Hematopoietic multipotent progenitor cell treated with erythropoietin and hydrocortisone succinate and interleukin-3 and kit ligand, for 6 days (in vitro differentiated cells): ENCODE measurements around the gene DOK5.
"Not testable (repeated sequence)": the region's sequence is repeated elsewhere in the genome, so short reads cannot be mapped to it uniquely, and the experiment has no call there.

Experiments
- DNase-seq: peaks from one replicate; pipeline ENCODE4 v3.0.0-alpha.2; 2015

The DOK5 gene

GRCh38 chr20:54475334-54476168 is at the start of gene DOK5:
TSS of gene DOK5 (plus strand) at chr20:54475593. CDS start at chr20:54475947, 354 bp downstream.
- no peak for DNase-seq

DNA sequence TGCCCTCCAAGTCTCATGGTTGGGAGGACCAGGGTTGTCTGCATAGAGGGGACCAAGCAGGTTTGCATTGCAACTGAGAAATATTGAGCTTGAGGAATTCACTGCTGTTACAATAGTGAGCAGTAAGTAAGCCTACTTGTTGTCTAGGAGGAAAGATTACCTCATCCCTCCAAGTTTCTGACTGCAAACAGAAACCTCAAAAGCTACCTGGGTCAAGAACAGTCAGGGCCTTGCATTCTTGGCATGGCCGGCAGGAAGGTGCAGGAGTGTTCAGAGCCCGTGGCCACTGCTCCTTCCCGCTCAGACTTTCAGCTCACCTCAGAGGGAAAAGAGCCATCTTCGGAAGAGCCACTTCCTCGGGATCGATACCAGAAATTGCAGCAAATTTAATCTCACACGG is 46.0 kb upstream of the DOK5 start:
- no peak for DNase-seq

DNA sequence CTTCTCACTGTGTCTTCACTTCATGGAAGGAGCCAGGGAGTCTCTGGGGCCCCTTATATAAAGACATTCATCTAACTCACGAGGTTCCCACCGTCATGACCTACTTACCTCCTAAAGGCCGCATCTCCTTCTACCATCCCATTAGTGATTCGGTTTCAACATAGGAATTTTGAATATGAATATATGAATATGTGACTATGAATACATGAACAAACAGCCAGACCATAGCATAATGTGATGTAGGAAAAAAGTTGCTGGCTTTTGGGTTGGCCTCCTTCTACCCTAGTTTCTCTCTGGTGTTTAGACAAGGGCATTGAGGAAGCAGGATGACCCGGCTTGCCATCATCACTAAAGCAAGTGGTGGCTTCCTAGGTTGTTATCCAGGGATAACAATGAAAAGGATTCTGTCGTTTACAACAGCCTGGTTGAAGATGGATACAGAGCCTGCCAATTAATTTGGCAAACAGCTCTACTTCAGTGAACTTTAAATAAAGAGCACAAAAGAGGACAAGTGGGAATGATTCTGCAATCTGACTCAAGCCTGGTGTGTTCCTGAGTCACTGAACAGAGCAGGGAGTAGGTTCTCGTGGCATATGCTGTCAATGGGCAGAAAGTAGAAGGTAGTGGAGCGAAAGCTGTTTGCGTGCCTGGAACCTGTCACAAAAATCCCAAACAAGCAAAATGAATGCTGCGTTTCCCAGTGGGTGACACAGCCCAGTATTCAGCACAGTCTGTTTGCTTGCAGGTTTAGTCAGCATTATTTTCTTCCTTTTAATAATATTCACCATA is 44.0 kb upstream of the DOK5 start:
- DNase-seq: no peak

- DNase-seq: no peak
These were observed 42.4 kb upstream of the DOK5 start for GRCh38 chr20:54432966-54433365.

GRCh38 chr20:54433636-54434035 is 41.8 kb upstream of the DOK5 start:
- DNase-seq: no peak

GRCh38 chr20:54434196-54434595 is 41.2 kb upstream of the DOK5 start:
- no peak for DNase-seq

DNA sequence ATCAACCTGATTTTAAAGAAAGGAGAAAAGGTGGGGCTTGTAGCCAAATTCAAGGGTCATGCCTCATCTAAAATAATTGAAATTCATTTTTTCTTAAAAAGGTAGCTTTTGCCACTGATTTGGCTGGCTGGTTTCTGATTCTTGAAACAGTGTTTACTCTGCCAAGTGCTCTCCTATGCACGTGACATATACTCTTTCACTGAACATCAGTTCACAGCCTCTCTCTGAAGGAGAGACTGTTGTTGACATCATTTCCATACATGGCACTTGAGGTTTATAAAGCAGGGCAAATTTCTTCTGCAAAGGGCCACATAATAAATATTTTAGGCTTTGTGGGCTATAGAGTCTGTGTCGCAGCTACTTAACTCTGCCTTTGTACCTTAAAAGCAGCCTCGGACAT is 40.4 kb upstream of the DOK5 start:
- no peak for DNase-seq

DNA sequence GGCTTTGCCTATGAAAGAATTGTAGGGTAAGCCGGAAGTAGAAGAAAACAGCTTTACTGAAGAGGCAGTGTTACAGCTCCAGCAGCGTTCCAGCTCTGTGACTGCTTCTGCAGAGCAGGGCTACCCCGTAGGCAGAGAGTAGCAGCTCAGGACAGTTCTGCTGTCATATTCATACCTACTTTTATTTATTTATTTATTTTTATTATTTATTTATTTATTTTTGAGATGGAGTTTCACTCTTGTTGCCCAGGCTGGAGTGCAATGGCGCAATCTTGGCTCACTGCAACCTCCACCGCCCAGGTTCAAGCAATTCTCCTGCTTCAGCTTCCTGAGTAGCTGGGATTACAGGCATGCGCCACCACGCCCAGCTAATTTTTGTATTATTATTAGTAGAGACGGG is 39.0 kb upstream of the DOK5 start:
- DNase-seq: not testable (repeated sequence)

DNA sequence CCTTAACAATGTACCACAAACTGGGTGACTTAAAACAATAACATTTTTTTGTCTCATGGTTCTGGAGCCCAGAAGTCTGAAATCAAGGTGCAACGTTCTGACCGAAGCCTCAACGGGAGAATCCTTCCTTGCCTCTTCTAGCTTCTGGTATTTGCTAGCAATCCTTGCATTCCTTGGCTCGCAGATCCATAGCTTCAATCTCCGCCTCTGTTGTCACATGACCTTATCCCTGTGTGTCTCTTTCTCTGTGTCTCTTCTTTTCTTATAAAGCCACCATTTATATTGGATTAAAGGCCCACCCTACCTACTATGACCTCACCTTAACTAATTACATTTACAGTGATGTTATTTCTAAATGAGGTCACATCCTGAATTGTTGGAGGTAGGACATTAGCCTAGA is 37.2 kb upstream of the DOK5 start:
- no peak for DNase-seq

DNA sequence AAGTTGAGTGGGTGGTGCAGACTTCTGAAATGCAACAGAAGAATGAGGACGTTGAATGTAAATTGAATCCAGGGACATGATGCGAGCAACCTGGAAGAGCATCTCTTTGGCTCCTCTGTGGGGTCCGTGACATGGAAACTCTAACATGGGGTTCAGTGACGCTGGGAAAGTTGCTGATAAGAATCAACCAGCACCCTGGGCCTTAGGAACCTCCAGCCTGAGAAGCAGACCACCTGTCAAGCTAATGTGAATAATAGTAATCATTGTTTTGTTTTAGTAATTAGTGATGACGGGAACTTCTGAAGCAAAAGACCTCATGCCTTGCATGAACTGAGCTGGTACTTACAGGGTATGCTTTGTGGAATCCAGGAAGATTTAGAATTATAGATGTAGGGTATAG is 25.2 kb upstream of the DOK5 start:
- DNase-seq: no peak

DNA sequence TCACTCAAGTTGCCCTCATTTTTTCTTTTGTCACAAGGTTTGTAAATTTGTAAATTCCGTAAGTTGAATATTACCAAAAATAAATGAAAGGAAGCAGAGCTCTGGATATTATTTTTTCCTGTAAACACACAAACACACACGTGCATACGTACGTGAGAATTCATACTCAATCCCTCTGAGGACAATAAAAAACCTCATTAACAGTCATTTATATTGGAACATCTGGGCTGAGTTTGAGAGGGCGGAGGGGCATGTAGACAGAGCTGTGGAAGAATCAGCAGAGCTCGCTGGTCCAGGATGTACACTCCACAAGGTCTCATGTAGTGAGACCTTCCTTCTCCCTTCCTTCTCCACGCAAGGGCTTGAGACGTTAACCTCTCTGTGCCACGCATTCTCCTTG is 24.2 kb upstream of the DOK5 start:
- DNase-seq: no peak

GRCh38 chr20:54452277-54452676 is 23.1 kb upstream of the DOK5 start:
- DNase-seq: no peak

- no peak for DNase-seq
These were observed 20.4 kb upstream of the DOK5 start for GRCh38 chr20:54454982-54455381.

DNA sequence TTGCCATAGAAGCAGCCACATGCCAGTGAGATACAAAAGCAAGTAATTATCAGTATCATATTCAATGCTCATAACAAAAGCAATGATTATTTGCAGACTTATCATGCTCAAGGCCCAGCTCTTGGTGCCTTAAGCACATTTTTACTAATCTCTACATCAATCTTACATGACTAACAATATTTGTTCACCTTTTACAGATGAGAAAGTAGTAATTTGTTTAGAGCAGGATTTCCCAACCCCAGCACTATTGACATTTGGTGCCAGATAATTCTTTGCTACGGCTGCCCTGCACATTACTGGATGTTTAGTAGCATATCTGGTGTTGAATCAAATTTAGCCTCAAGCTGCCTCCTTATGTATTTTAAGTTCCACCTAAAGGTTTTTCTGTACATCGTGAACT is 19.0 kb upstream of the DOK5 start:
- no peak for DNase-seq

GRCh38 chr20:54456961-54457360 is 18.4 kb upstream of the DOK5 start:
- DNase-seq: no peak

DNA sequence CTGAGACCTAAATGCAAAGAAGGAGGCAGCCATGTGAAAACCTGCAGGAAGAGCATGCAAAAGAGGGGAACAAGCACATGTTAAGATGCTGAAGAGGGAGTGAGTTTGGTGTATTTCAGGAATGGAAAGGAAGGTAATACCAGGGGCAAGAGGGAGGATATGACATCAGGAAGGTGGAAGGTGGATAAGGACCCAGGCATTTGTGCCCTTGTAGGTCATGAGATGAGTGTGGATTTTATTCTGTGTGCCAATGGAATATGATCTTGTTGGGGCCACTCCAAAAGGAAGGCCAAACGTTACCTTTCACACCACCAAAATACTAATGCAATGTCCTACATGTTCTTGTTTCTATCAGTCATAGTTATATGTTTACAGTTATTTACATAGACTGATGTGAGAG is 17.2 kb upstream of the DOK5 start:
- DNase-seq: no peak

DNA sequence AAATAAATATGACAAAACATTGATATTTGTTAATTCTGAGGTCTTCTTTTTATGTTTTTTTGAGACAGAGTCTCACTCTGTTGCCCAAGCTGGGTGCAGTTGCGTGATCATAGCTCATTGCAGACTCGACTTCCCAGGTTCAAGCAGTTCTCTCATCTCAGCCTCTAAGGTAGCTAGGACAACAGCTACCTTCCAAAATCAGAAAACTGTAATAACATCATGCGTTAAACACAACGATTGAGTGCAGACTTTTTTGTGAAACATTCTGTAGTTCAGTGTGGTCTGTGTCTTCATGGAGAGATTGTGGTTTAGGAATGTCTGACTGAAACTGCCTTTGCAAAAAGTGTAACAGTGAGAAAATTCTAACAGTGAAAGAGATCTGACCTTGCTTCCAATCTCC is 16.1 kb upstream of the DOK5 start:
- DNase-seq: no peak

DNA sequence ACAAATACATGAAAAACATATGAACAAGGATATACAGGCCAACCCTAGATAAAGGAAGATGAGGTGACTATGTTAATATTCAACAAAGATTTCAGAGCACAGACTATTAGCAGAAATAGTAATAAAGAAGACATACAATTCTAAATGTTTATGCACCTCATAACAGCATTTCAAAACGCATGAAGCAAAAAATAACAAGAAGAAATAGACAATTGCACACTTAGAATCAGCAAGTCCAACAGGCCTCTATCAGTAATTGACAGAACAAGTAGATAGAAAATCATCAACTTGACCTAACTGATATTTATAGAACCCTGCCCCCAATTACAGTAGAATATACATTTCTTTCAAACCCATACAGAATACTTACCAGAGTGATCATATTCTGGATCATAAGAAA is 11.4 kb upstream of the DOK5 start:
- DNase-seq: no peak

DNA sequence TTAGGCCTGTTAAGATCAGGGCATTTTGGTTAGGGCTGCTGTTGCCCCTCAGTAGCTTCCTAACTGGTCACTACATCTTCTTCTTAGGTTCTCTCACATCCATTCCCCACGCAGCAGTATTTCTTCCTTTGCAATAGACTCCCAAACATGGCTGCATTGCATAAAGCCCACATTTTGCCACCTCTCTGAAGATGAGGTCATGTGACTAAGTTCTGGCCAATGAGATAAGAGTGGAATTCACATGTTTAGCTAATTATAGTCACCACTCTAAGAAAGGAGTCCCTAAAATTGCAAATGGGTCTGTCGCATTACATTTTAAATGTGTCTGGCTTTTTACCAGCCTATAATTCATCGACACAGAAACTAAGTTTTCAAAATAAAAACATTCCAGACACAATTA is 9.3 kb upstream of the DOK5 start:
- DNase-seq: no peak

- no peak for DNase-seq
These were observed 7.8 kb upstream of the DOK5 start for GRCh38 chr20:54467622-54468021.

GRCh38 chr20:54468082-54468481 is 7.3 kb upstream of the DOK5 start:
- DNase-seq: no peak

DNA sequence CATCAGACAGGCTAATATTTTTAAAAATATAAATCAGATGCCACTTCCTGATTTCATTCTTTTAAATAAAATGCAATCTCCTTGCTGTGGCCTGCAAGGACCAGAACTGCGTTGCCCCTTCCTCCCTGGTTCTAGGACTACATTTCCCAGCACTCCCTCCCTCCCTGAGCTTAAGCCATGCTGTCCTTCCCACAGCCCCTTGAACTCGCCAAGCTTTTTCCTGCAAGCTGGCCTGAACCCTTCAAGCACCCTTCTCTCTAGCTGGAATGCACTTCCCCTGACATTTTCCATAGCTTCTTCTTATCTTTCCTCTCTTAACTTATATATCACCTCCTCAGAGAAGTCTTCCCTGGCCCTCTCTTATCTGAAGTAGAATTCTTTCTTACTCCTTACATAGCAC is 6.1 kb upstream of the DOK5 start:
- DNase-seq: no peak

DNA sequence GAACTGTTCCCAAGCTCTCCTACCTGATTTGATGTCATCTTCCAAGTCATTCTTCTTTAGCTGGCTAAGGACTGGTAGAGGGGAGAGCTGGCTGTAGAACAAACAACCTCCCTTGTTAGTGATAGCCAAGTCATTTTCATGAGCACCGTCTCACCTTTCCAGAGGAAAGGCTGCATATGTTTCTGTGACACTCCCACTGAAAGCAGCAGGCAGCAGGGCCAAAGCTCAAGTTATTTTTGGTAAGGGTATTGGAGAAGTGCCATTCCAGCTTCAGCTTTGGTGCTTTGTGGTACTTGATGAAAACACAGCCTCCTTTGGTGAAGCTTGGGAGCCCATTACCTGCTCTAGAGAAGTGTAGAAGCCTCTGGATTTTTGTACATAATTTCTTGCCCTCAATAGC is 5.4 kb upstream of the DOK5 start:
- DNase-seq: no peak

GRCh38 chr20:54470697-54471096 is 4.7 kb upstream of the DOK5 start:
- DNase-seq: no peak

- no peak for DNase-seq
These were observed 2.8 kb upstream of the DOK5 start for GRCh38 chr20:54472607-54473006.
